NB4 (cell line): ENCODE results near the gene PHOX2A.

Experiments
- DNase-seq: peaks from one replicate; pipeline ENCODE4 v3.0.0; 2010; ENCODE audit warnings: low read depth
- H3K4me3 ChIP-seq: one replicate; pipeline ENCODE4 v1.5.1; 2011; ENCODE audit warnings: mild to moderate bottlenecking, low read depth, low read length, moderate library complexity
- CTCF ChIP-seq: IDR thresholded peaks from one replicate; pipeline ENCODE4 v1.5.1; 2012; ENCODE audit warnings: low read depth, low read length
- MAX ChIP-seq: IDR thresholded peaks from 2 replicates; pipeline ENCODE4 v1.6.1; 2011; ENCODE audit warnings: low read depth, low read length
- MYC ChIP-seq: IDR thresholded peaks from 2 replicates; pipeline ENCODE4 v1.6.1; 2011; ENCODE audit warnings: low read depth, low read length
- POLR2A ChIP-seq: IDR thresholded peaks from 2 replicates; pipeline ENCODE4 v1.6.1; 2011; ENCODE audit warnings: mild to moderate bottlenecking; ENCODE audit not compliant: insufficient read length; ENCODE audit errors: extremely low read depth

PHOX2A gene

GRCh38 chr11:72229925-72230763 is 13.8 kb downstream of the PHOX2A start:
- no peak for TF ChIP-seq POLR2A
- no peak for TF ChIP-seq MAX
- TF ChIP-seq MYC = no peak
- TF ChIP-seq CTCF = no peak
- no peak overlapping the region for H3K4me3 ChIP-seq
- DNase-seq = no peak

GRCh38 chr11:72229336-72229924 is 14.5 kb downstream of the PHOX2A start:
- no peak for DNase-seq
- TF ChIP-seq CTCF (no peak), MAX (no peak), POLR2A (no peak), MYC (no peak)
- no peak overlapping the region for H3K4me3 ChIP-seq

- TF ChIP-seq CTCF (no peak), MAX (no peak), MYC (no peak)
- no peak overlapping the region for H3K4me3 ChIP-seq
- DNase-seq = no peak
These were observed 15.1 kb downstream of the PHOX2A start for GRCh38 chr11:72228844-72229231.

GRCh38 chr11:72228229-72228843 is 15.6 kb downstream of the PHOX2A start:
- no peak overlapping the region for H3K4me3 ChIP-seq
- DNase-seq = no peak

More at GRCh38 chr11:72228229-72228843, 15.6 kb downstream of the PHOX2A start:
- TF ChIP-seq MAX (no peak), CTCF (no peak), POLR2A (no peak), MYC (no peak)
